Skeletal muscle satellite cell (primary cell): Measurements from ENCODE around the gene AEN.
A peak's percentile ranks its signal among the peaks of the same experiment; 100 is the strongest.

Experiments used
- H3K27me3 ChIP-seq: 2 replicates; pipeline ENCODE4 v1.7.0; 2013; ENCODE audit warnings: low read length; ENCODE audit not compliant: control insufficient read depth, insufficient read depth
- H3K36me3 ChIP-seq: 2 replicates; pipeline ENCODE4 v1.7.0; 2013; ENCODE audit warnings: mild to moderate bottlenecking, control low read depth, low read length; ENCODE audit not compliant: insufficient read depth
- H3K4me1 ChIP-seq: 2 replicates; pipeline ENCODE4 v1.7.0; 2013; ENCODE audit warnings: low read length; ENCODE audit not compliant: control insufficient read depth, insufficient read depth
- H3K4me2 ChIP-seq: 2 replicates; pipeline ENCODE4 v1.7.0; 2013; ENCODE audit warnings: mild to moderate bottlenecking, low read length
- H3K4me3 ChIP-seq: 2 replicates; pipeline ENCODE4 v1.7.0; 2013; ENCODE audit warnings: low read length
- H3K9ac ChIP-seq: 2 replicates; pipeline ENCODE4 v1.7.0; 2013; ENCODE audit warnings: mild to moderate bottlenecking, low read depth, low read length, moderate library complexity
- H3K9me3 ChIP-seq: replicated peaks from 2 replicates; pipeline ENCODE4 v1.7.0; 2013; ENCODE audit warnings: mild to moderate bottlenecking, control low read depth, low read length

Gene AEN

DNA sequence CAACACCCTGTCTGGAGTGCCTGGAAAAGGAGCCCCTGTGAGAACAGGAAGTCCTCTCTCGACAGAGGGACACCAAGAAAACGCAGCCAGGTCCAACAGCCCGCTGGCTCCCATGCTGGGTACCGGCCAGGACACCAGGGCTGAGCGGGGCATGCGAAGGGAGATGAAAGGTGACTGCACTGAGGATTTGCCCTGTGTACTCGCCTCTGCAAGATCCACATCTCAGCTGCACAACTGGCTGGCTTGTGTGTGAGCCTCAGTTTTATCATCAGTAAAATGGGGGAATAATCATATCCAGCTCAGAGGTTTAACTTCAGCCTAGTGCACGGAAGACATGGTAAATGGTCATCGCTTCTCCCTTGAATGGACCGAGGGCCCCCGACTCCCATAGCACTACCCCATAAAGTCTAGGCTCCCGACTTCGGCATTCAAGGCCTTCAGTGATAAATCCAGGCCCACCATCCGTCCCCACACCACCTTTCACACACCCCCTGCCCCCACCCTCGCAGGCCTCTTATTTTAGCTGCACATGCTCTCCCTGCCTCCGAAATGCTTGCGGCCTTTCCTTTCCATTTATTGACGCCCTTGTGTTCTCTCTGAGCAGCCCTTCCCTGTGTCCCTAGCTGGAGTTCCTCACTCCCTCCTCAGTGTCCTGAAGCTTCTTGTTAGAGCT is 33.4 kb downstream of the AEN start:
- no peak overlapping the region for H3K4me3 ChIP-seq
- no peaks in the 10 kb centered on the region for H3K9me3 ChIP-seq
- H3K4me1 ChIP-seq, result peaks cover 15% of the 10 kb centered on the region
- no peaks in the 10 kb centered on the region for H3K27me3 ChIP-seq
- no peak overlapping the region for H3K9ac ChIP-seq
- H3K36me3 ChIP-seq, result no peaks in the 10 kb centered on the region
- no peak overlapping the region for H3K4me2 ChIP-seq

DNA sequence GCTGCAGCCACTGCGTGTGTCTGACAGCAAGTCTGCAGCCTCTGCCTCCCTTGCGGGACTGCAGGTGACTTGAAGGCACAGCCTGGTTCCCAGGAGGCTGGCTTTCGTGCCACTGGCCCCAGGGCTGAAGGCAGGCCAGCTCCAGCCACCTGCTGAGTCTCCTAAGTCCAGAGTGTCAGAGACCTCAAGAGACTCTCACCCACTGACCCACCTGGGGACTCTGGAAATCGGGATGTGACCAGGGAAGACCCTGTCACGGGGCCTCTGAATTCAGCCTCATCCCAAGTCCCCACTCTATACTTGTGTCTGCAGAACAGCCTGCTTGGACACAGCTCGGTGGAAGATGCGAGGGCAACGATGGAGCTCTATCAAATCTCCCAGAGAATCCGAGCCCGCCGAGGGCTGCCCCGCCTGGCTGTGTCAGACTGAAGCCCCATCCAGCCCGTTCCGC is 34.0 kb downstream of the AEN start:
- Histone ChIP-seq H3K4me3 (no peak overlapping the region), H3K4me2 (no peak overlapping the region), H3K27me3 (no peaks in the 10 kb centered on the region), H3K9me3 (no peaks in the 10 kb centered on the region), H3K9ac (no peak overlapping the region), H3K36me3 (no peaks in the 10 kb centered on the region), H3K4me1 (peaks cover 16% of the 10 kb centered on the region)

DNA sequence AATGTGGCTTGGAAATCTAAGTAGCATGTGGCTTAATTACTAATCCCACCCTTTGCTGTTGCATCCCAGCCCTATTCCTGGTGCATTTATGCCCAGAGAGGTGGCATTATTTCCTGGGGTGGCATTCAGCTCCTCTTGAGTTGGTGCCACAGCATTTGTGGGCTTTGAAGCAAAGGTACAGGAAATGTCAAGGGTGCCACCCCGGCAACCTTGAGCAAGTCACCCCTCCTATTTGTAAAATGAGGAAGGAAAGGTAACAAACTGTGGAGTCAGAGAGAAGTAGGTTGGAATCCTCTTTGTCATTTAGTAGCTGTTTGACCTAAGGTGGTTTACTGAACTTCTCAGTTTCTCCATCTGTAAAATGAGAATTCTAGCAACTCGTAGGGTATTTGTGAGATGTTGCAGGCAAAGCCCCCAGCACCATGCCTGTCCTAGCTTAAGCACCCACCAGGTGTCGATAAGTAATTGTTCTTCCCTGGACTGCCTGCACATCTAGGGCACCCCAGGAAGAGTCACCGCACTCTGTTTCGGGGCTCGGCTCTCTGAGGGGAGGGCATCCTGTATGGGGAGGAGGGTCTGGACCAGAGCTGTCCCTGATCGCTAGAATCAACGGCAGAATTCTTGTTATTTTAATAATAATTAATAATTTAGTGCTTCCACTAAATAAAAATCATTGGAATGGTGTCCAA is 34.8 kb downstream of the AEN start:
- Histone ChIP-seq H3K9me3 (no peaks in the 10 kb centered on the region), H3K4me3 (no peak overlapping the region), H3K4me1 (peaks cover 22% of the 10 kb centered on the region), H3K9ac (no peak overlapping the region), H3K27me3 (no peaks in the 10 kb centered on the region), H3K4me2 (no peak overlapping the region), H3K36me3 (no peaks in the 10 kb centered on the region)

DNA sequence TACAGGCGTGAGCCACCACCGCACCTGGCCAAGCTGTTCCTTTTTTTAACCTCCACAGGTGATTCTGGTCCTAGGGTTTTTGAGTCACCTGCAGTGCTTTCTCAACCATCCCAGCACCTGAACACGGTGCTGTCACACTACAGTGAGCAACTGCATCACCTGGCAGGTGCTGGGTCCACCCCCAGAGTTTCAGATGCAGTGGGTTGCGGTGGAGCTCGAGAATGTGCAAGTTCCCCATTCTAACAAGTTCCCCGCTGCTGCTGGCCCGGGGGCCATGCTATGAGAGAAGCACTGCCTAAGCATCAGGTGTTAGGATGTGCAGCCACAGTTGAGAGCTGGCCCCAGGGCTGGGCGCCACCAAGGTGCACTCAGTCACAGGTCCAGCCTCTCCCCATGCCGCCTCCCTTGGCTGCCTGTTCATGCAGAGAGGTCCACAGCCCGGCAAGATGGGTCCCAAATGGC is 35.7 kb downstream of the AEN start:
- no peaks in the 10 kb centered on the region for H3K27me3 ChIP-seq
- no peaks in the 10 kb centered on the region for H3K9me3 ChIP-seq
- H3K4me3 ChIP-seq, result no peak overlapping the region
- H3K9ac ChIP-seq, result no peak overlapping the region
- H3K36me3 ChIP-seq, result no peaks in the 10 kb centered on the region
- no peak overlapping the region for H3K4me2 ChIP-seq
- H3K4me1 ChIP-seq, result peaks cover 30% of the 10 kb centered on the region

DNA sequence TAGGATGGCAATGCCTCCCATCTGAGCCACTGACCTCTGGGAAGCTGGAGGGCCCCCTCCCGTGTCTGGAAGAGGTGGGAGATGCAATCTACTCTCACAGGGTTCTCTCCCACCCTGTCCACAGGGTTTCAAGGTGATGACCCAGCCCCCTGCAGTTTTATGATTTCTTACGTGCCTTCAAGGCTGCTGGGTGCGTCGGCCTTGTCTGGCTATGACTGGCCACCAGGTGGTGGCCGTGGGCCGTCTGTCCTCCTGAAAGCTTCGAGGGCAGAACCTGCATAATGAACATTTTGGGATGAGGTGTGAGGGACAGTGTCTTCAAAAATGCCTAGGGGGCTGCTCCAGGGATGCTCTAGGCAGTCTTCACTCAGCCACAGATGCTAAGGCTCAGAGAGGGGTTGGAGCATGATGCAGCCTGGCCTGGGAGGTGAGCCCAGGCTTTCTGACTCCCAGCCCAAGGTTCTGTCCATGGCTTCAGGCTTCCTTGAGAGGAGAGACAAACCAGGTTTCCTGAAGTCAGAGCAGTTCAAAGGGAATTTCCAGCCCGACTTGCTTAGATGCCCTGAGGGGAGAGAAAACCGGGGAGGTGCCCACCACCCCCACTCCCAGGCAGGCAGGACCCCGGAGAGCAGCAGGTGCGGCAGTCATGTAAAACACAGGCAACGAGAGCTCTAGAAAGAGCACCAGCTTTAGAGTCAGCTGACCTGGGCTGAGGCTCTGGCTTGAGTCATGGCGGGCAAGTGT is 36.4 kb downstream of the AEN start:
- Histone ChIP-seq H3K9me3 (no peaks in the 10 kb centered on the region), H3K4me1 (peaks cover 36% of the 10 kb centered on the region), H3K4me2 (no peak overlapping the region), H3K9ac (no peak overlapping the region), H3K36me3 (no peaks in the 10 kb centered on the region), H3K27me3 (no peaks in the 10 kb centered on the region), H3K4me3 (no peak overlapping the region)

DNA sequence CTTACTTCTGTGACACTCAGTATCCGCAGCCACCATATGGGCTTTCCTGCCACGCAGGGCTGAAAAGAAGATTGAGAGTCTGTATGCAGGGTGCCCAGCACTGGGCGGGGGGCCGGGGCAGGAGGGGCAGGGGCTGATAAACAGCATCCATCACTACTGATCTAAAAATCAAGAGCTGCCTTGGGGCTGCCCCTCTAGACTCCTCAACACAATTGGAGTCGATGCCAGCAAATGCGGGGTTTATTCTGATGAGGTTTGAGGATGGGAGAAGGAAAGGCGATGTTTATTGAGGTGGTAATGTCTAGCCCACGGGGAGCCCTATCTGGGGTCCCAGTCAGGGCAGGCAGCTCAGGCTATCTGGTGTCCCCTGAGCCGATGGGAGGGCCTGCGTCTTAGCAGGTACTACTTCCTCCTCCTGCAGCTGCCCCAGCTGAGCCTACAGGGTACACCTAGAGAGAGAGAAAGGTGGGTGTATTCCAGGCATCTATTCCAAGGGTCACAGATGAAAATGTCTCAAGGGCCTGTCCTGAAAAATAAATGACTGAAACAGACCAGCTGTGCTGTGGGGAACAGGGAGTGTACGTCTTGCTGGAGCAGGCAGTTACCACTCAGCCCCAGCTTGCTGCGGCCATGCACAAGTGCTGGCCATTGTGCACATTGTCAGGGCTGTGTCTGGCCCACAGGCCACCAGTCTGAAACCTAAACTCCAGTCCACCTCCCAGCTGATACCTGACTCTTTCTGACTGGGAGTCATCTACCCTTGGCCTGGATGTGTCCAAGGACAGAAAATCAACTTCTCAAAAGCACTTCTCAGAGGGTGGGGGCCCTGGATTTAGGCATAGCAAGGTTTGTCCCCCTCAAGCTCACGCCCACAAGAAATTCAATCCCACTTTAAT is 37.2 kb downstream of the AEN start:
- H3K4me2 ChIP-seq, result no peak overlapping the region
- no peaks in the 10 kb centered on the region for H3K9me3 ChIP-seq
- no peak overlapping the region for H3K9ac ChIP-seq
- no peak overlapping the region for H3K4me3 ChIP-seq
- H3K36me3 ChIP-seq, result no peaks in the 10 kb centered on the region
- peaks cover 36% of the 10 kb centered on the region for H3K4me1 ChIP-seq
- no peaks in the 10 kb centered on the region for H3K27me3 ChIP-seq

DNA sequence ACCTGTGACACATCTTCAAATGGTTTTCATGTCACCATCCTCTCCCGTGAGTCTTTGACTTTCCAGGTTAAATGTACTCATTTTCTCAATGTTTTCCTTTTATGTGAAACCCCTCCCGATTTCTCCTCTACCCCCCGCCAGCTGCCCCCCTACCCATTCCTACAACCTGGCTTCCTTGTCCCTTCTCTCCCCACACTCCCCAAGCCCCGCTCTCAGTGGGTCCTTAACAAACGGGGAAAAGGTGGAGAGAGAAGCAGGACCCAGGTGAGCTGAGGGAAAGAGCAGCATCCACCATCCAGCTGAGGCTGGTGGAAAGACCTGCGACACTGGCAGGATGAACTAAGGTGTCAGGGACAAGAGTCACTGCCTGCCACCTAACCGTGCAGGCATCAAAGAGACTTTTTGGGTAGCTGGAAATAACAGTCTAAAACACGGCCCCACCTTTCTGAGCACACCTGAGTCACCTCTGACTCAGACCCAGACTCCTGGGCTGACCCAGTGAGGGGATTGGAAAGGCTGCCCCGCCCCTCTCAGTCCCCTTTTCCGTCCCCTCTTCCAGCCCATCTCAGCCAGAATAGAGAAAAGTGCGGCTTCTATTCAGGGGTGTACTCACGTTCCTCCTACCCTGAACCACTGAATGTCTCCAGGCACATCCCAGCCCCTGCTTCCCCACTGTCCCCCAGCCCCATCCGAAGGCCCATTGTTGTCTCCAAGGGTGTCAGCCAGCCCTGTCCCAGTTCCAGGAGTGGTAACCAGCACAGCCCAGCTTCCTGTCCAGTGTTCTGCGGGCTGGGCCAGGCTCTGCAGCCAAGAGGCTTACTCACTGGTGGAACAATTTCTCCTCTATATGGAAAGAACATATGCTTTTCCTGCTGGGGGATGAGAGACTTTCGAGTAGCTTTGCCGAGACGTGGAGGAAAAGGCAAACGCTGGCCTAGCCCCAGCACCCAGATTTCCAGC is 38.1 kb downstream of the AEN start:
- Histone ChIP-seq H3K4me1 (peaks cover 36% of the 10 kb centered on the region), H3K9ac (no peak overlapping the region)

DNA sequence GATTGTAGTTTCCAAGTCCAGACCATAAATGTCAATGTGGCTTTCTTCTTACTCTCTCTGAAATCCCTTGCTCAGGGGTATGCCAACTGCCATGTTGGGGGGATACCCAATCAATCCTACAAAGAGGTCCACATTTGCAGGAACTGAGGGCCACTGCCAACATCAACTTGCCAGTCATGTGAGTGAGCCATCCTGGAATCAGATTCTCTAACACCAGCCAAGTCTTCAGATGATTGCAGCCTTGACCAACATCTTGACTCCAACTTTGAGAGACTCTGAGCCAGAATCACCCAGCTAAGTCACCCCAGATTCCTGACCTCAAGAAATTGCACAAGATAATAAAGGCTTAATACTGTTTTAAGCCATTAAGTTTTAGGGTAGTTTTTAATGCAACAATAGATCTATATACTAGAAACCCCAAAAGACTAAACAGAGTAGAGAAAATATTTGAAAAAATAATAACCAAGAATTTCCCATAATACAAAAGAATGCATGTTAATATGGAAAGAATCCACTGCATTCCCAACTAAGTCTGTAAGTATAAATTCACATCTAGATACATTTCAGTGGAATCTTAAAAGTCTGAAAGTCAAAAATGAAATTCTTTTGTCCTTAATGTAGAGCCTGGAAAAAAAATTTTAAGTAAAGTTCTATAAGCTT is 40.0 kb downstream of the AEN start:
- Histone ChIP-seq H3K27me3 (no peaks in the 10 kb centered on the region), H3K36me3 (no peaks in the 10 kb centered on the region), H3K4me1 (peaks cover 36% of the 10 kb centered on the region), H3K9ac (peak overlapping the region; percentile 30), H3K4me3 (no peak overlapping the region), H3K9me3 (no peaks in the 10 kb centered on the region), H3K4me2 (no peak overlapping the region)

More for the DNA sequence above, 38.1 kb downstream of the AEN start:
- H3K4me3 ChIP-seq, result no peak overlapping the region
- H3K27me3 ChIP-seq, result no peaks in the 10 kb centered on the region
- H3K36me3 ChIP-seq, result no peaks in the 10 kb centered on the region
- H3K9me3 ChIP-seq, result no peaks in the 10 kb centered on the region
- H3K4me2 ChIP-seq, result peak overlapping the region; percentile 23

DNA sequence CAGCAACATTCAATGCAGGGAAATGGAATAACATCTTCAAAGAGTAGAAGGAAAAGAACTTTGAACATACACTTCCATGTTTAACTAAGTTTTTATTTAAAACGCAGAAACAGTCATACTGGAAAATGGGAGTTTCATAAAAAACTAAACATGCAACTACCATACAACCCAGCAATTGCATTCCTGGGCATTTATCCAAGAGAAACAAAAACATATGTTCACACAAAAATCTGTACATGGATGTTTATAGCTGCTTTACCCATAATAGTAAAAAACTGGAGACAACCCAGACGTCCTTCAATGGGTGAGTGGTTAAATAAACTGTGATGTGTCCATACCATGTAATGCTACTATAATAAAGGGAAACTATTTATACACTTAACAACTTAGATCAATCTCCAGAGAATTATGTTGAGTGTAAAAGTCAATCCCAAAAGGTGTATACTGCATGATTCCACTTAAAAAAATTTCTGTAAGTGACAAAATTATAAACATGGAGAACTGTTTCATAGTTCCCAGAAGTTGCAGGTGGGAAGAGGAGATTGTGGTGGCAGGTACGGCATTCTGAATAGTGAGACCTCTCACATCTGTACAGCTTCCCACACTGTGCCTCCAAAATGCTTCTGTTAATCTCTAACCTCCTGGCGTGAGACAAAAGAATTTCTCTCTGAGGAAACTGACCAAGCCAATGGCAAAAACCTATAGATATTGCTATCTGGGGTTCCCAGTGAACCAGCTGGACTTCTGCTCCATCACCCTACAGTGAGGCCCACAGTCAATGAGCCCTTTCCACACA is 40.8 kb downstream of the AEN start:
- Histone ChIP-seq H3K4me2 (no peak overlapping the region), H3K4me1 (peaks cover 36% of the 10 kb centered on the region)

More for the DNA sequence above, 40.8 kb downstream of the AEN start:
- H3K9ac ChIP-seq, result peak overlapping the region; percentile 30
- H3K27me3 ChIP-seq, result no peaks in the 10 kb centered on the region
- no peak overlapping the region for H3K4me3 ChIP-seq
- no peaks in the 10 kb centered on the region for H3K36me3 ChIP-seq
- H3K9me3 ChIP-seq, result no peaks in the 10 kb centered on the region
